Mucosa of descending colon (tissue), 3 donors: ENCODE measurements around the gene TAGAP. TPM values are rescaled to one million over a fixed set of nuclear protein-coding genes. Genes with fewer than 3 reads are reported as not detected.
A peak's percentile ranks its signal among the peaks of the same experiment; 100 is the strongest.

Experiments
- ATAC-seq: fragments of 200-7000 bp; cut with Tn5 transposase; one replicate; pipeline ENCODE4 v1.9.1; 2020; ENCODE audit warnings: mild to moderate bottlenecking, moderate library complexity
- DNase-seq, 3 donors: peaks; one replicate each; pipeline ENCODE4 v3.0.0-alpha.2; 2020
- H3K36me3 ChIP-seq: fragments of 200-600 bp; one replicate; pipeline ENCODE4 v1.8.0; 2021; ENCODE audit warnings: low read depth, mild to moderate bottlenecking
- H3K4me1 ChIP-seq: fragments of 200-600 bp; one replicate; pipeline ENCODE4 v1.8.0; 2021; ENCODE audit warnings: low read depth, mild to moderate bottlenecking
- H3K4me3 ChIP-seq: fragments of 200-600 bp; one replicate; pipeline ENCODE4 v1.8.0; 2021; ENCODE audit warnings: mild to moderate bottlenecking
- H3K9me3 ChIP-seq: fragments of 200-600 bp; one replicate; pipeline ENCODE4 v1.8.0; 2021; ENCODE audit warnings: mild to moderate bottlenecking
- intact Hi-C, 2 donors: fragments of 100-400 bp; cut with DNase I in 1 of 2; cut with micrococcal nuclease in 1 of 2; formaldehyde crosslinking; loops; one replicate each; pipeline versions ENCODE4 v1.11.0 to v1.11.1; 2022; cut with DNase I, micrococcal nuclease
- total RNA-seq, 3 donors: library from RNA; stranded (reverse); fragmentation: NEBNext Ultra II Directional in 2 of 3; extraction: Animal tissue kit (Norgen Biotek cat#: 25700) in 2 of 3; gene quantifications; one replicate each; pipeline versions ENCODE4 v1.2.1 to v1.2.4, GENCODE V29; 2021 to 2023
- TF ChIP-seq, protein P1 (sequence below): fragments of 200-600 bp; IDR thresholded peaks from one replicate; pipeline ENCODE4 v1.8.0; 2022; ENCODE audit warnings: antibody characterized with exemption, mild to moderate bottlenecking
- donor health status: DM: no; HTN: no; CAD: no; lungs with moderate emphysema.
- donor health status: DM: no; HTN: no; CAD: no.
- donor health status: DM: no; HTN: yes; CAD: no.

Gene TAGAP
- total RNA-seq, 3 donors from 2014 or later = 2.0 to 4.1 (median 3.7) TPM

- no peaks in the 10 kb centered on the region for H3K9me3 ChIP-seq
- TF ChIP-seq, protein P1, sequence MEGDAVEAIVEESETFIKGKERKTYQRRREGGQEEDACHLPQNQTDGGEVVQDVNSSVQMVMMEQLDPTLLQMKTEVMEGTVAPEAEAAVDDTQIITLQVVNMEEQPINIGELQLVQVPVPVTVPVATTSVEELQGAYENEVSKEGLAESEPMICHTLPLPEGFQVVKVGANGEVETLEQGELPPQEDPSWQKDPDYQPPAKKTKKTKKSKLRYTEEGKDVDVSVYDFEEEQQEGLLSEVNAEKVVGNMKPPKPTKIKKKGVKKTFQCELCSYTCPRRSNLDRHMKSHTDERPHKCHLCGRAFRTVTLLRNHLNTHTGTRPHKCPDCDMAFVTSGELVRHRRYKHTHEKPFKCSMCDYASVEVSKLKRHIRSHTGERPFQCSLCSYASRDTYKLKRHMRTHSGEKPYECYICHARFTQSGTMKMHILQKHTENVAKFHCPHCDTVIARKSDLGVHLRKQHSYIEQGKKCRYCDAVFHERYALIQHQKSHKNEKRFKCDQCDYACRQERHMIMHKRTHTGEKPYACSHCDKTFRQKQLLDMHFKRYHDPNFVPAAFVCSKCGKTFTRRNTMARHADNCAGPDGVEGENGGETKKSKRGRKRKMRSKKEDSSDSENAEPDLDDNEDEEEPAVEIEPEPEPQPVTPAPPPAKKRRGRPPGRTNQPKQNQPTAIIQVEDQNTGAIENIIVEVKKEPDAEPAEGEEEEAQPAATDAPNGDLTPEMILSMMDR = no peak
- no peak for ATAC-seq
- DNase-seq = no peak
- no peak overlapping the region for H3K4me3 ChIP-seq
- H3K36me3 ChIP-seq = no peaks in the 10 kb centered on the region
- intact Hi-C loops = no loop called here
- peaks cover 4% of the 10 kb centered on the region for H3K4me1 ChIP-seq
These were observed 14.3 kb upstream of the TAGAP start for GRCh38 chr6:159059141-159059540.

DNA sequence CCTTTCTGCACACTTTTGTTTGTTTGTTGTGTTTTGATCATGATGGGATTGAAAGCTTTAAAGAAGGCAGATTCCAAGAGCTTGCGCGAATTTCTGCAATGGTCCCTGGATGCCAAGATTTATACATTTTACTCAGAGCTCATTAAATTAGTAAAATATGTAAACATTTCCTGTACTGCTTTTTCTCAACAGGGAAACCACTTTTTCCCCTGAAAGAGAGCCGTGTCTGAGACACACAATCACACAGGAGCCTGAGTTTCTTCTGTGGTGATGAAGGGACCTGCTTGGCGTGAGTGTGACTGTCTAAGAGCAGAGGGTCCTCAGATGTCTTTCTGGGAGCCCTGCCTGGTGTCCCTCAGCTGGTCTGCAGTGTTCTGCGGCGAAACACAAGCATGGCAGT is 12.1 kb upstream of the TAGAP start:
- Histone ChIP-seq H3K4me3 (no peak overlapping the region), H3K9me3 (no peaks in the 10 kb centered on the region), H3K4me1 (peaks cover 4% of the 10 kb centered on the region), H3K36me3 (no peaks in the 10 kb centered on the region)
- DNase-seq (no peak), ATAC-seq (no peak)
- intact Hi-C loops = no loop called here
- TF ChIP-seq, protein P1 = no peak

DNA sequence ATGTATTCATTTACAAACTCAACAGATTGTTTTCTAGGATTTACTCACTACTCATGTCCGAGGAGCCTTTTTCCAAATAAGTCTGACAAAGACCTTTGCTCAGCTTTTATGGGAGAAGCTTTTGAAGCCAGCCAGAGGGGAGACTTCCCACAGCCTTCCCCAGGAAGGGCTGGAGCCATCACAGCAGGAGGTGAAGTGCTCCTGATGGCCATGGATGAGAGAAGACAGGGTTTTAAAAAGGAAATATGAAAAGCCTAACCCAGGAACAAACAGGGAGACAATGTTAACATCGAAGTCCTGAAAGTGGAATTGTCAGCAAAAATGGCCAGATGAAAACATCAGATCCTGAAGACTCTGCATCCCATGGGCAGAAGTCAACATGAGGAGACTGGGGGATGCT is 11.6 kb upstream of the TAGAP start:
- H3K36me3 ChIP-seq = no peaks in the 10 kb centered on the region
- DNase-seq (no peak), ATAC-seq (no peak)
- H3K9me3 ChIP-seq = no peaks in the 10 kb centered on the region
- TF ChIP-seq, protein P1 = no peak
- no peak overlapping the region for H3K4me3 ChIP-seq
- H3K4me1 ChIP-seq = peaks cover 4% of the 10 kb centered on the region
- intact Hi-C loops = no loop called here

DNA sequence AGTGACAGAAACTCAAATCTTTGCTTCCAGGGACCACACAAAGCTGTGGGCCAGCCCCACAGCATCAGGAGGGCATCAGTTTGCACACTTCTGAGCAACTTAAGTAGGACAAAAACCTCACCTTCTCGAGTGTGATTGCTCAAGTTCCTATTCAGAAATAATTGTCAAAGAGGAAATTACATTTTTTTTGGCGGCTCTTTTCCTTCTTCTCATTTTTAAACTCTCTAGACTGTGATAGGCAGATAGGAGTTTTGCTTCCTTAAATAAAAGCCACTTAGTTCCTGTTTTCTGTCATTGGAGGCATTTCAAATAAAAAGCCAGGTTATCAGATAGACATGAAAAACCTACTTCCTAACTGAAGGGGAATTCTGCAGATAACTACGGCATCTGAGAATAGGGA is 11.2 kb upstream of the TAGAP start:
- DNase-seq = no peak
- ATAC-seq = peak; percentile 42
- peaks cover 4% of the 10 kb centered on the region for H3K4me1 ChIP-seq
- no peak overlapping the region for H3K4me3 ChIP-seq
- intact Hi-C loops = no loop called here
- no peaks in the 10 kb centered on the region for H3K9me3 ChIP-seq
- TF ChIP-seq, protein P1 = no peak
- no peaks in the 10 kb centered on the region for H3K36me3 ChIP-seq

GRCh38 chr6:159053781-159054398 is 9.1 kb upstream of the TAGAP start:
- DNase-seq (no peak), ATAC-seq (peak; percentile 56)
- H3K4me3 ChIP-seq = no peak overlapping the region
- H3K36me3 ChIP-seq = no peaks in the 10 kb centered on the region
- intact Hi-C loops = no loop called here
- TF ChIP-seq, protein P1 = no peak
- peaks cover 4% of the 10 kb centered on the region for H3K4me1 ChIP-seq
- no peaks in the 10 kb centered on the region for H3K9me3 ChIP-seq

DNA sequence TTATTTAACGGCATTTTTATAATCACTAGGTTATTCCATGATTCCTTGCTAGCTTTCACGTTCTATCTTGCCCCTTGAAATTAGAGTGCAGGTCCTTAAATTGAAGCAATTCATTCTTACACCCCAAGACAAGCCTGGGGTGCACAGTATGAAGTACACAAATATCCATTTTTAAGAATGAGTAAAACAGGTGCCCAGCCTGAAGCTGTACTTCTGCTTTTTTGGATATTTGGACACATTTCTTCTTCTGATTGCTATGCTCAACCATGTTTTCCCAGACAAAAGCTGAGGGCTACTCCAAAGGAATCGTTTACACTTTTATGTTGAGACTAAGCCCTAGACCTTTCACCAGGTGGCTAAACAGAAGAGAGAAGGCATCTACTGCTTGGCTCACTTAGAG is 7.9 kb upstream of the TAGAP start:
- no peaks in the 10 kb centered on the region for H3K36me3 ChIP-seq
- peaks cover 4% of the 10 kb centered on the region for H3K4me1 ChIP-seq
- TF ChIP-seq, protein P1 = no peak
- DNase-seq (no peak), ATAC-seq (no peak)
- intact Hi-C loops = no loop called here
- H3K4me3 ChIP-seq = no peak overlapping the region
- H3K9me3 ChIP-seq = no peaks in the 10 kb centered on the region
